WI38 (cell line): ENCODE results near the gene NBL1.

Source experiments
- H3K4me3 ChIP-seq: 2 replicates; pipeline ENCODE4 v1.5.1; 2011; ENCODE audit warnings: low read depth, mild to moderate bottlenecking, control low read depth, low read length
- CTCF ChIP-seq: IDR thresholded peaks from 2 replicates; pipeline ENCODE4 v1.5.1; 2012; ENCODE audit warnings: low read depth, mild to moderate bottlenecking, control low read depth, low read length

The NBL1 gene

GRCh38 chr1:19704247-19705113 lies 60.4 kb downstream of the NBL1 start:
- peak; percentile 93 for TF ChIP-seq CTCF
- H3K4me3 ChIP-seq: no peak overlapping the region

DNA sequence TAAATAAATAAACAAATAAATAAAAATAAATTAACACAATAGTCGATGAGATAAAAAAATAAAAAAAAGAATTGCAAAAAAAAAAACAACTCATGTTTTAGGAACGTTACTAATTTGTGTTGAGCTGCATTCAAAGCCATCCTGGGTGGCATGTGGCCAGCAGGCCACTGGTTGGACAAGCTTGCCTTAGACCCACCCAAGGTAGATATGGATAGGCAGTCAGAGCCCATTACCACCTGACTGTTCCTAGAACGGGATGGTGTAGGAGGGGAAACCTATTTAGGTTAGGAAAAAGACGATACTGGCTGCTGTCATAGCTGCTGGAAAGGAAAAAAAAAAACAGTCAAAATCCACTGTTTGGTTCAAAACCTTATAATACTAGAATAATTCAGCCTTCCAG lies 61.4 kb downstream of the NBL1 start:
- TF ChIP-seq CTCF: no peak

DNA sequence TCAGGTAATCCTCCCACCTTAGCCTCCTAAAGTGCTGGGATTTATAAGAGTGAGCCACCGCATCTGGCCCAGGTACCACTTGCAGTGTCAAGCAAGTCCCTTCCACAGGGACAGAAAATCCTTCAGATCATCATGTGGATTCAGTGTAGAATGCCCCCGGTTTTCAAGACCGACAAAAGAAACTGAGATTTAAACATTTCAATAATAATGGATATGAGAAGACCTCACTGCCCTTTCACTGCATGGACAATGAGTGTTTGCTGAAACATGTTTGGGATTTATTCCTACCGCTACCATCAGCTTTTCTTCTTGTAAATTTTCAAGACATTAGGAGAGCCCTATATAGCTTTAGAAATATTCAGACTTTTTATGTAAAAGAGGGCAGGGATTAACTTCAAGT lies 62.0 kb downstream of the NBL1 start:
- no peak overlapping the region for H3K4me3 ChIP-seq
- TF ChIP-seq CTCF: no peak

More for the DNA sequence above, 61.4 kb downstream of the NBL1 start:
- no peak overlapping the region for H3K4me3 ChIP-seq
